OCI-LY1 (cell line): ENCODE measurements around the gene GRM7.

Experiments used
- H2AFZ ChIP-seq: fragments of 200-600 bp; sonication (generic), shearing (Covaris generic); 2 replicates; pipeline ENCODE4 v1.6.0; 2014; ENCODE audit warnings: antibody characterized with exemption, mild to moderate bottlenecking, low read length
- H3F3A ChIP-seq: fragments of 200-600 bp; sonication (generic), shearing (Covaris generic); 2 replicates; pipeline ENCODE4 v1.6.0; 2014; ENCODE audit warnings: mild to moderate bottlenecking, antibody characterized with exemption, low read length, moderate library complexity; ENCODE audit not compliant: insufficient read depth
- H3K27ac ChIP-seq: fragments of 200-600 bp; sonication (generic); 2 replicates; pipeline ENCODE4 v1.5.1; 2014; ENCODE audit warnings: low read length, mixed run types, mild to moderate bottlenecking, low read depth; ENCODE audit not compliant: poor library complexity, severe bottlenecking
- H3K27me3 ChIP-seq: fragments of 200-600 bp; sonication (generic); 2 replicates; pipeline ENCODE4 v1.6.0; 2014; ENCODE audit warnings: antibody characterized with exemption, mild to moderate bottlenecking, low read length, moderate library complexity; ENCODE audit not compliant: insufficient read depth
- H3K36me3 ChIP-seq: fragments of 200-600 bp; sonication (generic); 2 replicates; pipeline ENCODE4 v1.6.1; 2014; ENCODE audit warnings: mild to moderate bottlenecking, antibody characterized with exemption, low read length, moderate library complexity, mixed read lengths; ENCODE audit not compliant: insufficient read depth
- H3K4me1 ChIP-seq: fragments of 200-600 bp; sonication (generic); 2 replicates; pipeline ENCODE4 v1.5.1; 2014; ENCODE audit warnings: mild to moderate bottlenecking, low read length, moderate library complexity; ENCODE audit not compliant: insufficient read depth, severe bottlenecking
- H3K4me2 ChIP-seq: fragments of 200-600 bp; sonication (generic), shearing (Covaris generic); 2 replicates; pipeline ENCODE4 v1.6.1; 2014; ENCODE audit warnings: low read length
- H3K4me3 ChIP-seq: fragments of 200-600 bp; sonication (generic); 2 replicates; pipeline ENCODE4 v1.5.1; 2014; ENCODE audit warnings: low read length, low read depth, mild to moderate bottlenecking, mixed read lengths; ENCODE audit not compliant: poor library complexity, severe bottlenecking
- H3K79me2 ChIP-seq: fragments of 200-600 bp; shearing (Covaris generic); 2 replicates; pipeline ENCODE4 v1.6.1; 2016; ENCODE audit warnings: mixed run types, low read length, mixed read lengths; ENCODE audit not compliant: insufficient read depth
- H3K9ac ChIP-seq: fragments of 200-600 bp; sonication (generic), shearing (Covaris generic); 2 replicates; pipeline ENCODE4 v1.6.1; 2014; ENCODE audit warnings: mild to moderate bottlenecking, low read length, mixed read lengths
- H3K9me2 ChIP-seq: fragments of 200-600 bp; sonication (generic), shearing (Covaris generic); 2 replicates; pipeline ENCODE4 v1.6.1; 2014; ENCODE audit warnings: low read depth, mild to moderate bottlenecking, low read length, mixed read lengths
- H3K9me3 ChIP-seq: fragments of 200-600 bp; shearing (Covaris generic); 2 replicates; pipeline ENCODE4 v1.6.1; 2014; ENCODE audit warnings: low read length, mixed read lengths
- H4K20me1 ChIP-seq: fragments of 200-600 bp; sonication (generic), shearing (Covaris generic); 2 replicates; pipeline ENCODE4 v1.6.0; 2016; ENCODE audit warnings: mild to moderate bottlenecking, low read length; ENCODE audit not compliant: insufficient read depth
- EZH2 ChIP-seq: fragments of 200-600 bp; sonication (generic), shearing (Covaris generic); IDR thresholded peaks from 2 replicates; pipeline ENCODE4 v1.8.0; 2017; ENCODE audit warnings: borderline replicate concordance, mixed run types, mild to moderate bottlenecking, antibody characterized with exemption, low read length, moderate library complexity, mixed read lengths
- TF ChIP-seq, protein P1 (sequence below): fragments of 200-600 bp; sonication (generic), shearing (Covaris generic); IDR thresholded peaks from 2 replicates; pipeline ENCODE4 v1.5.1; 2017; ENCODE audit warnings: mild to moderate bottlenecking, antibody characterized with exemption, low read length, moderate library complexity, mixed read lengths

Gene GRM7

GRCh38 chr3:7288133-7288532, 427.2 kb downstream of the GRM7 start:
- Histone ChIP-seq H3K9me3 (no peaks in the 10 kb centered on the region), H3K4me1 (no peaks in the 10 kb centered on the region), H3K36me3 (no peaks in the 10 kb centered on the region), H3K9ac (no peak overlapping the region), H3K4me2 (no peak overlapping the region), H3K79me2 (no peaks in the 10 kb centered on the region), H3K4me3 (no peak overlapping the region), H3K27me3 (no peaks in the 10 kb centered on the region), H3K9me2 (no peaks in the 10 kb centered on the region), H4K20me1 (no peaks in the 10 kb centered on the region), H2AFZ (no peak overlapping the region), H3F3A (no peaks in the 10 kb centered on the region), H3K27ac (no peak overlapping the region)
- TF ChIP-seq, protein P1, sequence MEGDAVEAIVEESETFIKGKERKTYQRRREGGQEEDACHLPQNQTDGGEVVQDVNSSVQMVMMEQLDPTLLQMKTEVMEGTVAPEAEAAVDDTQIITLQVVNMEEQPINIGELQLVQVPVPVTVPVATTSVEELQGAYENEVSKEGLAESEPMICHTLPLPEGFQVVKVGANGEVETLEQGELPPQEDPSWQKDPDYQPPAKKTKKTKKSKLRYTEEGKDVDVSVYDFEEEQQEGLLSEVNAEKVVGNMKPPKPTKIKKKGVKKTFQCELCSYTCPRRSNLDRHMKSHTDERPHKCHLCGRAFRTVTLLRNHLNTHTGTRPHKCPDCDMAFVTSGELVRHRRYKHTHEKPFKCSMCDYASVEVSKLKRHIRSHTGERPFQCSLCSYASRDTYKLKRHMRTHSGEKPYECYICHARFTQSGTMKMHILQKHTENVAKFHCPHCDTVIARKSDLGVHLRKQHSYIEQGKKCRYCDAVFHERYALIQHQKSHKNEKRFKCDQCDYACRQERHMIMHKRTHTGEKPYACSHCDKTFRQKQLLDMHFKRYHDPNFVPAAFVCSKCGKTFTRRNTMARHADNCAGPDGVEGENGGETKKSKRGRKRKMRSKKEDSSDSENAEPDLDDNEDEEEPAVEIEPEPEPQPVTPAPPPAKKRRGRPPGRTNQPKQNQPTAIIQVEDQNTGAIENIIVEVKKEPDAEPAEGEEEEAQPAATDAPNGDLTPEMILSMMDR = no peak
- TF ChIP-seq EZH2 = no peak

DNA sequence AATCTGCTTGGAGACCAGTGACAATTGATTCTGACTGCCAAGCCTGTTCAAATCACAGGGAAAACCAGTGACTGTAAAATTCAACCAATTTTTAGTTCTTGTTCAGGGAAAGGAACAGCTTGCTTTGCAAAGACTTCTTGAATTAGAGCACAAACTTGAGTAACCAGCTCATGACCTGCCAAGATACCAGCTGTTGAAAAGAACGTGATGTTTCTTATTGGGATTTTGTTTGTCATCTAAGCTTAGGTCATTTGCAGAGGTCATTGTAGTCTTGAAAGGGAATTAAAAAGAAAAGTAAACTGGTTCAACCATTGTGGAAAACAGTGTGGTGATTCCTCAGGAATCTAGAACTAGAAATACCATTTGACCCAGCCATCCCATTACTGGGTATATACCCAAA, 428.2 kb downstream of the GRM7 start:
- H3K4me1 ChIP-seq = no peaks in the 10 kb centered on the region
- H2AFZ ChIP-seq = no peak overlapping the region
- H3F3A ChIP-seq = no peaks in the 10 kb centered on the region
- no peak overlapping the region for H3K27ac ChIP-seq
- H3K4me3 ChIP-seq = no peak overlapping the region
- TF ChIP-seq EZH2 = no peak
- TF ChIP-seq, protein P1 = no peak
- H3K9me2 ChIP-seq = no peaks in the 10 kb centered on the region
- H3K9me3 ChIP-seq = no peaks in the 10 kb centered on the region
- H3K4me2 ChIP-seq = no peak overlapping the region
- H3K36me3 ChIP-seq = no peaks in the 10 kb centered on the region
- H3K27me3 ChIP-seq = no peaks in the 10 kb centered on the region
- H4K20me1 ChIP-seq = no peaks in the 10 kb centered on the region
- no peaks in the 10 kb centered on the region for H3K79me2 ChIP-seq
- H3K9ac ChIP-seq = no peak overlapping the region

DNA sequence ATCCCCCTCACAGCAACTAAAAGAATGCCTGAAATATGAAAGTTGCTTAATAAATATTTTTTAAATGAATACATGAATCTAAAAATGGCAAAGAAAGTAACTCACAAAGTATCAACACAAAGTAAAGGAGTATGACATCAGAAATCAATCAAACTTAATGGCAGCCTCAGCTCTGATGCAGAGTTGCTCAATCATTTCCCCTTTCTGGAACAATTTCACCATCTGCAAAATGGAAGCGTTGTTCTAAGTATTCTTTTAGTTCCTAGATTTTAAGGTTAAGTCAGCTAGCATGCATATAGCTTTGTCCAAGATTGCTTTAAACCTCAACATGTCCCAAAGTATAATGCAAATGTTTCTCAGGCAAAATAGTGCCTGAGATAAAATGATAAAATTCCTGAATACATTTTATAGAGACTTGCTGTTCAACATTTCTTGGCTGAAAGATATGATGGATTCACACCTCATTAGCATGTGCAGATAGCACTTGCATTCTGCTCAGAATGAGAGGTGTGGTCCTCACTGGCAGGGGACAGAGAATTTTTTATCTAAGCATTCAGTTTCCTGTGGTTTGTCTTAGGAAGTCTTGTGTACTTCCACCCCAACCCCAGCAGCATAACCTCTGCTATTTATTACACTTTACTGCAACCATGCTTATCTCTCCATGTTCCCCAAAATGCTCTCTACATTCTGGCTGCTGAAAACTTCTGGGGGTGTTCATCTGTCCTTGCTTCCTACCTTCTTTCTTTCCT, 429.3 kb downstream of the GRM7 start:
- Histone ChIP-seq H3K9me3 (no peaks in the 10 kb centered on the region), H3K4me3 (no peak overlapping the region), H4K20me1 (no peaks in the 10 kb centered on the region), H2AFZ (no peak overlapping the region), H3K27ac (no peak overlapping the region), H3K4me1 (no peaks in the 10 kb centered on the region), H3K9ac (no peak overlapping the region), H3F3A (no peaks in the 10 kb centered on the region), H3K79me2 (no peaks in the 10 kb centered on the region), H3K4me2 (no peak overlapping the region), H3K27me3 (no peaks in the 10 kb centered on the region), H3K36me3 (no peaks in the 10 kb centered on the region), H3K9me2 (no peaks in the 10 kb centered on the region)
- TF ChIP-seq, protein P1 = no peak
- TF ChIP-seq EZH2 = no peak
